Measurements from ENCODE around the gene RNFT2. TPM values are rescaled to one million over a fixed set of nuclear protein-coding genes. Genes with fewer than 3 reads are reported as not detected.

The RNFT2 gene
- total RNA-seq, 1 experiment from 2014 or later: 27.7 TPM

GRCh38 chr12:116843085-116843484 is 105.0 kb downstream of the RNFT2 start:
- Mint-ChIP-seq H3K36me3 (peaks cover 9% of the 10 kb centered on the region), H3K4me3 (no peak overlapping the region), H3K27ac (no peak overlapping the region), H3K27me3 (ENCODE audit: low read depth) (no peaks in the 10 kb centered on the region), H3K9me3 (peaks cover 3% of the 10 kb centered on the region; the same call in 1 of the 2 replicates), H3K4me1 (no peaks in the 10 kb centered on the region)
- DNase-seq (ENCODE audit: low spot score): no peak
- peak; percentile 12; the same call in 1 of the 2 replicates for TF ChIP-seq ZNF121 (CRISPR knock-in tag; IDR thresholded peaks at IDR 0.05)
- TF ChIP-seq KAT7 (CRISPR knock-in tag; IDR thresholded peaks at IDR 0.05; ENCODE audit: borderline replicate concordance): no peak
- no peak for ATAC-seq
- POLR2A ChIA-PET: no interaction called here
- CTCF ChIA-PET: interaction anchor here (1.5 kb wide), 1 partner anchor 20 kb away, joined by 15 read pairs; no protein-coding TSS in a partner anchor

GRCh38 chr12:116849216-116849615 is 111.1 kb downstream of the RNFT2 start:
- TF ChIP-seq GRHL2 (CRISPR knock-in tag; IDR thresholded peaks at IDR 0.05; ENCODE audit: insufficient replicate concordance, severe bottlenecking): no peak
- no peak for TF ChIP-seq SOX15 (CRISPR knock-in tag; IDR thresholded peaks at IDR 0.05)
- no peak for TF ChIP-seq ZMAT4 (CRISPR knock-in tag; IDR thresholded peaks at IDR 0.05)
- no peak for TF ChIP-seq ATF2 (CRISPR knock-in tag; IDR thresholded peaks at IDR 0.05; ENCODE audit: borderline replicate concordance, low read depth)
- no peak for TF ChIP-seq MYBL2 (CRISPR knock-in tag; IDR thresholded peaks at IDR 0.05)
- TF ChIP-seq ZNF232 (CRISPR knock-in tag; IDR thresholded peaks at IDR 0.05): no peak
- TF ChIP-seq RELA (CRISPR knock-in tag; IDR thresholded peaks at IDR 0.05; ENCODE audit: borderline replicate concordance): 0 out of 2 replicates have a peak, but pooled peaks have one; percentile 31
- TF ChIP-seq ZNF416 (CRISPR knock-in tag; IDR thresholded peaks at IDR 0.05): no peak
- DNase-seq (ENCODE audit: low spot score): no peak
- peaks cover 6% of the 10 kb centered on the region; the same call in 1 of the 2 replicates for H3K9me3 Mint-ChIP-seq
- H3K36me3 Mint-ChIP-seq: peaks cover 10% of the 10 kb centered on the region; the same call in 1 of the 2 replicates
- POLR2A ChIA-PET: no interaction called here
- no peak for ATAC-seq
- no peak overlapping the region for H3K4me3 Mint-ChIP-seq
- no peaks in the 10 kb centered on the region for H3K27me3 Mint-ChIP-seq (ENCODE audit: low read depth)
- no peaks in the 10 kb centered on the region for H3K4me1 Mint-ChIP-seq
- no peak overlapping the region; the same call in 1 of the 2 replicates for H3K27ac Mint-ChIP-seq
- CTCF ChIA-PET: interaction anchor here (1.4 kb wide), 1 partner anchor 14 kb away, joined by 7 read pairs; no protein-coding TSS in a partner anchor

GRCh38 chr12:116852303-116852702 is 114.2 kb downstream of the RNFT2 start:
- H3K4me1 Mint-ChIP-seq: no peaks in the 10 kb centered on the region
- CTCF ChIA-PET: interaction anchor here (1.1 kb wide), 1 partner anchor 11 kb away, joined by 4 read pairs; no protein-coding TSS in a partner anchor
- ATAC-seq (no peak), DNase-seq (ENCODE audit: low spot score) (no peak)
- H3K4me3 Mint-ChIP-seq: no peak overlapping the region
- POLR2A ChIA-PET: no interaction called here
- H3K9me3 Mint-ChIP-seq: peaks cover 6% of the 10 kb centered on the region; the same call in 1 of the 2 replicates
- no peaks in the 10 kb centered on the region for H3K27me3 Mint-ChIP-seq (ENCODE audit: low read depth)
- no peak overlapping the region for H3K27ac Mint-ChIP-seq
- peaks cover 7% of the 10 kb centered on the region; the same call in 1 of the 2 replicates for H3K36me3 Mint-ChIP-seq
- TF ChIP-seq MXD4 (CRISPR knock-in tag; IDR thresholded peaks at IDR 0.05; ENCODE audit: borderline replicate concordance) (no peak), ATF3 (CRISPR knock-in tag; conservative IDR thresholded peaks at IDR 0.05) (no peak), PRRX2 (CRISPR knock-in tag; IDR thresholded peaks at IDR 0.05) (no peak), ZNF219 (CRISPR knock-in tag; IDR thresholded peaks at IDR 0.05; ENCODE audit: borderline replicate concordance) (no peak), TEAD4 (CRISPR knock-in tag; IDR thresholded peaks at IDR 0.05) (no peak), GRHL2 (CRISPR knock-in tag; IDR thresholded peaks at IDR 0.05; ENCODE audit: insufficient replicate concordance, severe bottlenecking) (no peak), CDX4 (CRISPR knock-in tag; IDR thresholded peaks at IDR 0.05; ENCODE audit: borderline replicate concordance) (no peak), ZBTB43 (CRISPR knock-in tag; IDR thresholded peaks at IDR 0.05) (no peak), AR (CRISPR knock-in tag; IDR thresholded peaks at IDR 0.05) (no peak), CREM (CRISPR knock-in tag; IDR thresholded peaks at IDR 0.05) (no peak), MAX (CRISPR knock-in tag; IDR thresholded peaks at IDR 0.05) (no peak), FOXP1 (CRISPR knock-in tag; IDR thresholded peaks at IDR 0.05; ENCODE audit: borderline replicate concordance) (no peak), ZNF281 (CRISPR knock-in tag; IDR thresholded peaks at IDR 0.05) (no peak)
